ENCODE measurements around the gene POC5.

DNA sequence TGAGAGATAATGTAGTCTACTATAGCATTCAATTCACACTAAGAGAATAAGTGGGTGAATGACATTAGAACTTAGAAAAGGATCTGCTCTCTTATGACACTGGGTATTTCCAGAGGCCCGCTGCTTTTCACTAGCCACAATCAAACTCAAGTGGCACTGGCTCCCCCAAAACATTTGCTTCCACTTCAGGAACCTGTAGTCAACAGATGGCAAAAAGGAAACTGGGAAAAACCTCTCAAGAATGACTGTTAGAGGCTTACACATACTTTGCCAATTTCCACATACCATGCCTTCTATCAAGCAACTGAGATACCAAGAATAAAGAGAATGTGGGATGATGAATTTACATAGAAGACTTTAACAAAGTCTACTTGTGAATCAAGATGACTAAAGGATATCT is 11.2 kb downstream of the POC5 start:
- TF ChIP-seq POLR2AphosphoS5 (IDR thresholded peaks at IDR 0.05) (no peak), CTCF (IDR thresholded peaks at IDR 0.05) (no peak), POLR2A (IDR thresholded peaks at IDR 0.05) (no peak), EP300 (IDR thresholded peaks at IDR 0.05) (no peak)

Data from suprapubic skin (tissue), 4 donors.